Adrenal gland (tissue), 12 donors: ENCODE data around the gene HOXA6. TPM values are rescaled to one million over a fixed set of nuclear protein-coding genes. Genes with fewer than 3 reads are reported as not detected.

Experiments used
- DNase-seq, 7 donors: peaks; one replicate each; pipeline ENCODE4 v3.0.0-alpha.2; 2019 to 2020
- H3K27ac ChIP-seq, 5 donors: fragments of 200-600 bp; sonication (generic) in 4 of 5; 1 replicate in 3 of 5; 2 replicates in 2 of 5; pipeline versions ENCODE4 v1.5.1 to v1.8.0; 2016 to 2020; ENCODE audit warnings: mild to moderate bottlenecking in 1 of 5
- H3K27me3 ChIP-seq: fragments of 200-600 bp; 2 replicates; pipeline ENCODE4 v1.8.0; 2021
- H3K36me3 ChIP-seq, 2 donors: fragments of 200-600 bp; replicated peaks in 1 of 2; 1 replicate in 1 of 2; 2 replicates in 1 of 2; pipeline versions ENCODE4 v1.5.1 to v1.8.0; 2018 to 2022
- H3K4me1 ChIP-seq, 2 donors: fragments of 200-600 bp; replicated peaks in 1 of 2; 1 replicate in 1 of 2; 2 replicates in 1 of 2; pipeline versions ENCODE4 v1.5.1 to v1.8.0; 2018 to 2021
- H3K4me3 ChIP-seq, 4 donors: fragments of 200-600 bp; sonication (generic) in 3 of 4; one replicate each; pipeline ENCODE4 v1.5.1; 2016 to 2018
- H3K9me3 ChIP-seq, 3 donors: fragments of 200-600 bp; sonication (generic) in 1 of 3; replicated peaks in 1 of 3; 1 replicate in 2 of 3; 2 replicates in 1 of 3; pipeline versions ENCODE4 v1.5.1 to v1.8.0; 2016 to 2021
- CTCF ChIP-seq, 6 experiments: fragments of 450-650 bp in 4 of 6; fragments of 200-600 bp in 2 of 6; sonication (generic) in 1 of 6; IDR thresholded peaks; 1 replicate in 5 of 6; 2 replicates in 1 of 6; pipeline versions ENCODE4 v1.5.1 to v1.8.0; 2016 to 2021; ENCODE audit warnings: antibody characterized with exemption in 6 of 6, mild to moderate bottlenecking in 2 of 6, moderate library complexity in 1 of 6
- POLR2A ChIP-seq, 2 donors: fragments of 450-650 bp; IDR thresholded peaks; one replicate each; pipeline ENCODE4 v1.6.1; 2017; ENCODE audit warnings: antibody characterized with exemption in 2 of 2, mild to moderate bottlenecking in 2 of 2, moderate library complexity in 1 of 2
- WGBS, 4 donors: extraction: QIAGEN DNeasy Blood & Tissue Kit in 2 of 4; methylation state at CpG; one replicate each; pipeline versions ENCODE4 v1.1.5 to v1.1.7; 2013 to 2017; 5-methylcytosine and 5-hydroxymethylcytosine counted together
- intact Hi-C, 2 donors: fragments of 100-400 bp; cut with DNase I; formaldehyde crosslinking; loops; one replicate each; pipeline versions ENCODE4 v1.14.1 to v1.15.0; 2022 to 2023
- polyA plus RNA-seq, 3 donors: library from polyadenylated mRNA; stranded (reverse); fragments of 200-250 nt in 2 of 3; fragments of 350-450 nt in 1 of 3; fragmentation: Illumina TruSeq in 1 of 3; extraction: RNeasy Lipid Tissue Mini Kit (QIAGEN cat#74804) in 1 of 3; gene quantifications; one replicate each; pipeline ENCODE4 v1.2.3, GENCODE V29; 2013 to 2014
- total RNA-seq, 9 donors: library from RNA; depleted of rRNA in 4 of 9; stranded (reverse); fragments of >200 nt in 4 of 9; fragments of 120-200 nt in 1 of 9; fragmentation: NEBNext Ultra II Directional in 1 of 9; extraction: Animal tissue kit (Norgen Biotek cat#: 25700) in 1 of 9; gene quantifications; one replicate each; pipeline versions ENCODE4 v1.1.0 to v1.2.4, GENCODE V29; 2013 to 2023
- donor health status: healthy with polysubstance abuse.
- donor health status: Bipolar disorder and iron deficiency.
- donor health status: DM: yes; HTN: yes; CAD: no.
- donor health status: DM: no; HTN: no; CAD: no.
- donor health status: DM: no; HTN: no; CAD: no.
- donor health status: DM: yes; HTN: yes; CAD: no.

Gene HOXA6
- total and polyA plus RNA-seq, 12 donors: 1.3 to 27.2 (median 14.8) TPM

GRCh38 chr7:27194002-27194352 is 46.4 kb upstream of the HOXA6 start:
- TF ChIP-seq POLR2A (IDR thresholded peaks at IDR 0.05) (no peak), CTCF (IDR thresholded peaks at IDR 0.05) (no peak)
- 45 to 61% (median 52%) methylated on average over 2 of the region's 2 CpGs for WGBS, 4 donors
- Histone ChIP-seq H3K27me3 (peaks cover 100% of the 10 kb centered on the region), H3K4me1 (peaks cover 9 to 15% of the 10 kb centered on the region in 2 donors), H3K4me3 (no peak overlapping the region), H3K36me3 (no peaks in the 10 kb centered on the region), H3K27ac (no peak overlapping the region), H3K9me3 (no peaks in the 10 kb centered on the region)
- peak in 1 of 7 donors; percentile 6 for DNase-seq
- intact Hi-C loops: loop anchor here in 1 of 2 donors (10.0 kb wide), 3 partner anchors 731 to 901 kb away; no protein-coding TSS in a partner anchor

- H3K36me3 ChIP-seq: no peaks in the 10 kb centered on the region
- no peaks in the 10 kb centered on the region for H3K9me3 ChIP-seq
- peaks cover 9 to 20% of the 10 kb centered on the region in 2 donors for H3K4me1 ChIP-seq
- DNase-seq: peak in 4 of 7 donors; percentile 11 to 48 (median 16)
- TF ChIP-seq CTCF (IDR thresholded peaks at IDR 0.05): no peak
- no peak for TF ChIP-seq POLR2A (IDR thresholded peaks at IDR 0.05)
- H3K27ac ChIP-seq: no peak overlapping the region
- intact Hi-C loops: loop anchor here in 1 of 2 donors (10.0 kb wide), 3 partner anchors 731 to 901 kb away; no protein-coding TSS in a partner anchor
- 27 to 36% (median 32%) methylated on average over 26 to 29 of the region's 29 CpGs for WGBS, 4 donors
- peaks cover 100% of the 10 kb centered on the region for H3K27me3 ChIP-seq
- H3K4me3 ChIP-seq: peak overlapping the region in 1 of 4 donors; percentile 43
Observed at GRCh38 chr7:27193335-27194001, 45.9 kb upstream of the HOXA6 start.

- TF ChIP-seq POLR2A (IDR thresholded peaks at IDR 0.05) (no peak), CTCF (IDR thresholded peaks at IDR 0.05) (no peak)
- peaks cover 9 to 26% of the 10 kb centered on the region in 2 donors for H3K4me1 ChIP-seq
- H3K9me3 ChIP-seq: no peaks in the 10 kb centered on the region
- no peak overlapping the region for H3K27ac ChIP-seq
- peak overlapping the region in 1 of 4 donors; percentile 43 for H3K4me3 ChIP-seq
- H3K36me3 ChIP-seq: no peaks in the 10 kb centered on the region
- peaks cover 100% of the 10 kb centered on the region for H3K27me3 ChIP-seq
- WGBS, 4 donors: 3 to 6% (median 4%) methylated on average over 31 to 78 of the region's 78 CpGs
- intact Hi-C loops: loop anchor here in 1 of 2 donors (10.0 kb wide), 3 partner anchors 732 to 902 kb away; no protein-coding TSS in a partner anchor
- DNase-seq: peak in 1 of 7 donors; percentile 48
Observed at GRCh38 chr7:27192546-27193334, 45.2 kb upstream of the HOXA6 start.
